Parathyroid adenoma (tissue), 2 donors: ENCODE results near the gene ZNF443.
A peak's percentile ranks its signal among the peaks of the same experiment; 100 is the strongest.
"Not testable (repeated sequence)": the region's sequence is repeated elsewhere in the genome, so short reads cannot be mapped to it uniquely, and the experiment has no call there.

ENCODE experiments used
- H2AFZ ChIP-seq: fragments of 300-600 bp; sonication (generic); one replicate; pipeline ENCODE4 v1.7.0; 2017; ENCODE audit warnings: antibody characterized with exemption, mild to moderate bottlenecking
- H3K27ac ChIP-seq: fragments of 300-600 bp; sonication (generic); one replicate; pipeline ENCODE4 v1.7.0; 2017
- H3K27me3 ChIP-seq: fragments of 300-600 bp; sonication (generic); one replicate; pipeline ENCODE4 v1.7.0; 2017; ENCODE audit warnings: low read length; ENCODE audit not compliant: control insufficient read depth, insufficient read depth
- H3K36me3 ChIP-seq: fragments of 300-600 bp; sonication (generic); one replicate; pipeline ENCODE4 v1.7.0; 2017; ENCODE audit warnings: low read length; ENCODE audit not compliant: control insufficient read depth, insufficient read depth
- H3K4me1 ChIP-seq: fragments of 300-600 bp; sonication (generic); one replicate; pipeline ENCODE4 v1.7.0; 2017; ENCODE audit warnings: control low read depth
- H3K4me2 ChIP-seq: fragments of 300-600 bp; sonication (generic); one replicate; pipeline ENCODE4 v1.7.0; 2017; ENCODE audit warnings: low read length
- H3K4me3 ChIP-seq: fragments of 300-600 bp; sonication (generic); one replicate; pipeline ENCODE4 v1.7.0; 2017; ENCODE audit warnings: low read depth, low read length
- H3K79me2 ChIP-seq: fragments of 300-600 bp; sonication (generic); one replicate; pipeline ENCODE4 v1.7.0; 2017; ENCODE audit warnings: control low read depth
- H3K9ac ChIP-seq: fragments of 300-600 bp; sonication (generic); one replicate; pipeline ENCODE4 v1.7.0; 2017; ENCODE audit warnings: mild to moderate bottlenecking
- H3K9me3 ChIP-seq: fragments of 300-600 bp; sonication (generic); one replicate; pipeline ENCODE4 v1.7.0; 2017; ENCODE audit warnings: low read length; ENCODE audit not compliant: control insufficient read depth
- TF ChIP-seq, protein P1 (sequence below): fragments of 300-600 bp; sonication (generic); IDR thresholded peaks from one replicate; pipeline ENCODE4 v1.7.0; 2017; ENCODE audit warnings: antibody characterized with exemption, mild to moderate bottlenecking
- donor health status: primary hyperparathyroidism.

The ZNF443 gene

GRCh38 chr19:12448808-12449207, 8.0 kb upstream of the ZNF443 start:
- Histone ChIP-seq H3K79me2 (no peaks in the 10 kb centered on the region), H2AFZ (no peak overlapping the region), H3K4me2 (no peak overlapping the region), H3K9ac (no peak overlapping the region), H3K4me1 (no peaks in the 10 kb centered on the region), H3K27me3 (no peaks in the 10 kb centered on the region), H3K27ac (no peak overlapping the region), H3K9me3 (no peaks in the 10 kb centered on the region), H3K4me3 (no peak overlapping the region), H3K36me3 (no peaks in the 10 kb centered on the region)
- TF ChIP-seq, protein P1, sequence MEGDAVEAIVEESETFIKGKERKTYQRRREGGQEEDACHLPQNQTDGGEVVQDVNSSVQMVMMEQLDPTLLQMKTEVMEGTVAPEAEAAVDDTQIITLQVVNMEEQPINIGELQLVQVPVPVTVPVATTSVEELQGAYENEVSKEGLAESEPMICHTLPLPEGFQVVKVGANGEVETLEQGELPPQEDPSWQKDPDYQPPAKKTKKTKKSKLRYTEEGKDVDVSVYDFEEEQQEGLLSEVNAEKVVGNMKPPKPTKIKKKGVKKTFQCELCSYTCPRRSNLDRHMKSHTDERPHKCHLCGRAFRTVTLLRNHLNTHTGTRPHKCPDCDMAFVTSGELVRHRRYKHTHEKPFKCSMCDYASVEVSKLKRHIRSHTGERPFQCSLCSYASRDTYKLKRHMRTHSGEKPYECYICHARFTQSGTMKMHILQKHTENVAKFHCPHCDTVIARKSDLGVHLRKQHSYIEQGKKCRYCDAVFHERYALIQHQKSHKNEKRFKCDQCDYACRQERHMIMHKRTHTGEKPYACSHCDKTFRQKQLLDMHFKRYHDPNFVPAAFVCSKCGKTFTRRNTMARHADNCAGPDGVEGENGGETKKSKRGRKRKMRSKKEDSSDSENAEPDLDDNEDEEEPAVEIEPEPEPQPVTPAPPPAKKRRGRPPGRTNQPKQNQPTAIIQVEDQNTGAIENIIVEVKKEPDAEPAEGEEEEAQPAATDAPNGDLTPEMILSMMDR = no peak

- Histone ChIP-seq H3K27ac (peak overlapping the region; percentile 45), H2AFZ (peak overlapping the region; percentile 51), H3K4me2 (peak overlapping the region; percentile 90), H3K4me3 (peak overlapping the region; percentile 75)
- not testable (repeated sequence) for H3K79me2 ChIP-seq, H3K36me3 ChIP-seq, H3K27me3 ChIP-seq, H3K9me3 ChIP-seq, H3K4me1 ChIP-seq, H3K9ac ChIP-seq
Observed at GRCh38 chr19:12439686-12440540, 908 bp downstream of the ZNF443 start.

DNA sequence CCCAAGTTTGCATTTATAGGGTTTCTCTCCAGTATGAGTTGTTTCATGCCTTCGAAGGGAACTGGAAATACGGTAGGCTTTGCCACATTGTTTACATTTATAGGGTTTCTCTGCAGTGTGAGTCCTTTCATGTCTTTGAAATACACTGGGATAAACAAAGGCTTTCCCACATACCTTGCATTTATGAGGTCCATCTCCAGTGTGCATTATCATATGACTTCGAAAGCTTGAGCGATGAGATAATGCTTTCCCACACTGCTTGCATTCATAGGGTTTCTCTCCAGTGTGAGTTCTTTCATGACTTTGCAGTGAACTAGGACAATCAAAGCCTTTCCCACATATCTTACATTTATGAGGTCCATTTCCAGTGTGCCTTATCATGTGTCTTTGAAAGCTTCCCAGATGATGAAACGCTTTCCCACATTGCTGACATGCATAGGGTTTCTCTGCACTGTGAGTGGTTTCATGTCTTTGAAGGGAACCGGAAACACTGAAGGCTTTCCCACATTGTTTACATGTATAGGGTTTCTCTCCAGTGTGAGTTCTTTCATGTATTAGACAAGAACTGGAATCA, 10.0 kb downstream of the ZNF443 start:
- H3K4me3 ChIP-seq, H3K4me2 ChIP-seq, H3K27me3 ChIP-seq, H3K36me3 ChIP-seq, H2AFZ ChIP-seq, H3K4me1 ChIP-seq, H3K27ac ChIP-seq, H3K79me2 ChIP-seq, H3K9ac ChIP-seq, H3K9me3 ChIP-seq: not testable (repeated sequence)

DNA sequence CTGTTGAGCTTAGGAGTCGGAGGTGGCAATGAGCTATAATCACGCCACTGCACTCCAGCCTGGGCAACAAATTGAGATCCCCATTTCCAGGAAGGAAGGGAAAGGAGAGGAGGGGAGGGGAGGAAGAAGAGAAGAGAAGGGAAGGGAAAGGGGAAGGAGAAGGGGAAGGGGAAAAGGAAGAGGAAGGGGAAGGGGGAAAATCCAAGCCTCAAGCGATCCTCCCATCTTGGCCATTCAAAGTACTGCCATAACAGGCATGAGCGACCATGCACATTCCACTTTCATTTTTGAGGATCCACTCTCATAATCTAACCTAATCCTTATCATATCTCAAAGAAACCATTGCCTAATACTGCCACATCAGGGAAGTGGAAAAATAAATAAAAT, 14.9 kb downstream of the ZNF443 start:
- H3K4me3 ChIP-seq = no peak overlapping the region
- no peaks in the 10 kb centered on the region for H3K36me3 ChIP-seq
- no peaks in the 10 kb centered on the region for H3K79me2 ChIP-seq
- H3K9ac ChIP-seq = no peak overlapping the region
- H3K4me1 ChIP-seq = no peaks in the 10 kb centered on the region
- no peak overlapping the region for H3K4me2 ChIP-seq
- no peaks in the 10 kb centered on the region for H3K27me3 ChIP-seq
- TF ChIP-seq, protein P1 = no peak
- no peak overlapping the region for H3K27ac ChIP-seq
- H2AFZ ChIP-seq = no peak overlapping the region
- no peaks in the 10 kb centered on the region for H3K9me3 ChIP-seq

DNA sequence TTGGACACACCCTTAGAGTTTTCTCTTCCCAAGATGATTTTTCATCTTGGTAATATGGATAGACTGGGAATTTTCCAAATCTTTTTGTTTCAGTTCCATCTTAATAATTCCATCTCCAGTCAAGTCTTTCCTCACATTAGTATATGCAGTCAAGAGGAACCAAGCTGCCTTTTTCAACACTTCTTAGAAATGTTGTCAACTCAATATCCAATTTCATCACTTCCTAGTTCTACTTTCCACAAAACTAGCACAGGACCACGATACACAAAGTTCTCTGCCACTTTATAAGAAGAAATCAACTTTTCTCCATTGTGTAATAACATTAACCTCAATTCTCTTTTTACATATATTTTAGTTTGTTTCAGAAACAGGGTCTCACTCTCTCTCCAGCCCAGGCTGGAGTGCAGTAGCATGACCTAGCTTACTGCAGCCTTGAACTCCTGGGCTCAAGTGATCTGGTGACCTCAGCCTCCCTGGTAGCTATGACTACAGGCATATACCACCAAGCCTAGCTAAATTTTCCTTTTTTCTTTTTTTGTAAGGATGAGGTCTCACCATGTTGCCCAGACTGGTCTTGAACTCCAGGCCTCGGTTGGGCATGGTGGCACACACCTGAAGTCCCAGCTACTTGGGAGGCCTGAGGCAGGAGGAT, 15.5 kb downstream of the ZNF443 start:
- no peak overlapping the region for H3K27ac ChIP-seq
- no peak overlapping the region for H3K9ac ChIP-seq
- H3K4me2 ChIP-seq = no peak overlapping the region
- no peaks in the 10 kb centered on the region for H3K36me3 ChIP-seq
- no peak overlapping the region for H3K4me3 ChIP-seq
- H3K27me3 ChIP-seq = no peaks in the 10 kb centered on the region
- TF ChIP-seq, protein P1 = no peak
- no peaks in the 10 kb centered on the region for H3K4me1 ChIP-seq
- no peak overlapping the region for H2AFZ ChIP-seq
- no peaks in the 10 kb centered on the region for H3K79me2 ChIP-seq
- H3K9me3 ChIP-seq = no peaks in the 10 kb centered on the region

- H3K36me3 ChIP-seq, H2AFZ ChIP-seq, H3K27me3 ChIP-seq, H3K9ac ChIP-seq, H3K4me1 ChIP-seq, H3K79me2 ChIP-seq, H3K9me3 ChIP-seq, H3K27ac ChIP-seq, H3K4me3 ChIP-seq, H3K4me2 ChIP-seq: not testable (repeated sequence)
Observed at GRCh38 chr19:12417273-12417672, 23.5 kb downstream of the ZNF443 start.
